K562 (cell line): ENCODE data around the gene NMT2. TPM values are rescaled to one million over a fixed set of nuclear protein-coding genes. Genes with fewer than 3 reads are reported as not detected.

Source experiments
- CEBPG ChIP-seq, 3 experiments: fragments of 200-800 bp in 1 of 3; sonication (Bioruptor generic) in 1 of 3; sonication (generic) in 1 of 3; formaldehyde crosslinking in 1 of 3; IDR thresholded peaks in 2 of 3; conservative IDR thresholded peaks in 1 of 3; 2 replicates each; pipeline versions ENCODE4 v1.6.1 to v1.8.0; 2016 to 2022; ENCODE audit warnings: missing compliant biosample characterization in 2 of 3, missing genetic modification characterization in 2 of 3, mild to moderate bottlenecking in 1 of 3, missing genetic modification reagents in 1 of 3
- CREB3L1 ChIP-seq: fragments of 450-650 bp; IDR thresholded peaks from 2 replicates; pipeline ENCODE4 v1.6.1; 2014; ENCODE audit warnings: low read depth, mild to moderate bottlenecking, moderate library complexity, borderline replicate concordance
- CREB5 ChIP-seq: fragments of 250-450 bp; sonication (Bioruptor Pico); IDR thresholded peaks from 2 replicates; pipeline ENCODE4 v1.5.0; 2020; ENCODE audit warnings: mild to moderate bottlenecking
- E2F1 ChIP-seq: sonication (generic); formaldehyde crosslinking; IDR thresholded peaks from 2 replicates; pipeline ENCODE4 v1.8.1; 2023; ENCODE audit warnings: mild to moderate bottlenecking, missing genetic modification reagents, moderate library complexity
- E2F3 ChIP-seq: fragments of 250-450 bp; sonication (Bioruptor Pico); IDR thresholded peaks from 2 replicates; pipeline ENCODE4 v1.4.0; 2020; ENCODE audit warnings: mild to moderate bottlenecking
- E2F5 ChIP-seq: sonication (generic); formaldehyde crosslinking; IDR thresholded peaks from 2 replicates; pipeline ENCODE4 v1.8.0; 2022; ENCODE audit warnings: mild to moderate bottlenecking, missing genetic modification reagents
- HDGF ChIP-seq: fragments of 450-650 bp; IDR thresholded peaks from 2 replicates; pipeline ENCODE4 v1.6.1; 2016
- HINFP ChIP-seq: fragments of 450-650 bp; conservative IDR thresholded peaks from 2 replicates; pipeline ENCODE4 v1.6.1; 2016; ENCODE audit warnings: missing genetic modification characterization, low read depth, mild to moderate bottlenecking, control low read depth, missing compliant biosample characterization
- ILF3 ChIP-seq: fragments of 450-650 bp; IDR thresholded peaks from 2 replicates; pipeline ENCODE4 v1.6.1; 2018; ENCODE audit warnings: antibody characterized with exemption, mild to moderate bottlenecking, moderate library complexity, borderline replicate concordance
- PKNOX1 ChIP-seq: fragments of 450-650 bp; IDR thresholded peaks from 2 replicates; pipeline ENCODE4 v1.6.1; 2016
- POU5F1 ChIP-seq: fragments of 150-350 bp; IDR thresholded peaks from 2 replicates; pipeline ENCODE4 v1.6.1; 2014; ENCODE audit warnings: borderline replicate concordance, low read length, low read depth, mild to moderate bottlenecking; ENCODE audit not compliant: partially characterized antibody
- RAD51 ChIP-seq: fragments of 450-650 bp; IDR thresholded peaks from 2 replicates; pipeline ENCODE4 v1.7.1; 2016; ENCODE audit warnings: low read depth, mild to moderate bottlenecking, borderline replicate concordance
- SETDB1 ChIP-seq: IDR thresholded peaks from one replicate; pipeline ENCODE4 v1.6.1; 2012; ENCODE audit warnings: low read length, control low read depth, inconsistent platforms
- VEZF1 ChIP-seq: fragments of 200-800 bp; sonication (Bioruptor generic); IDR thresholded peaks from 2 replicates; pipeline ENCODE4 v1.6.1; 2017; ENCODE audit warnings: missing genetic modification characterization, missing compliant biosample characterization
- ZNF174 ChIP-seq: fragments of 250-450 bp; sonication (Bioruptor Pico); IDR thresholded peaks from 2 replicates; pipeline ENCODE4 v1.4.0; 2020; ENCODE audit warnings: mild to moderate bottlenecking
- ZNF224 ChIP-seq: sonication (generic); formaldehyde crosslinking; IDR thresholded peaks from 2 replicates; pipeline ENCODE4 v1.8.0; 2022; ENCODE audit warnings: mild to moderate bottlenecking, missing genetic modification reagents
- ZNF436 ChIP-seq: fragments of 250-450, 450-650 bp; sonication (Bioruptor Pico); formaldehyde crosslinking; IDR thresholded peaks from 2 replicates; pipeline ENCODE4 v1.7.0; 2020; ENCODE audit warnings: mild to moderate bottlenecking
- polyA plus RNA-seq, 8 experiments: library from polyadenylated mRNA; depleted of rRNA in 4 of 8; stranded (reverse) in 5 of 8; unstranded in 3 of 8; fragments of >200 nt; fragmentation: Nextera tagmentation in 2 of 8; fragmentation: Illumina TruSeq in 1 of 8; extraction: Ambion mirVana in 2 of 8; extraction: Trizol in 1 of 8; gene quantifications; 2 replicates each; pipeline versions ENCODE4 v1.2.1 to v1.2.3, GENCODE V29; 2011 to 2014; ENCODE audit warnings: inconsistent platforms in 1 of 8, missing spikeins in 1 of 8
- total RNA-seq, 7 experiments: library from RNA; depleted of rRNA in 6 of 7; stranded (reverse); fragments of >200 nt in 6 of 7; fragmentation: Illumina TruSeq in 2 of 7; extraction: Trizol in 2 of 7; gene quantifications; 2 replicates each; pipeline versions ENCODE4 v1.2.1 to v1.2.3, GENCODE V29; 2011 to 2021; ENCODE audit warnings: low replicate concordance in 1 of 7

The NMT2 gene
- total and polyA plus RNA-seq, 9 of the 15 experiments (the other 6 are each of a cell fraction or from before 2014, with no cell fraction given) = 5.2 to 15.9 (median 10.8) TPM

GRCh38 chr10:15137636-15138035 lies 30.9 kb downstream of the NMT2 start (continued):
- TF ChIP-seq E2F1 (CRISPR knock-in tag) (no peak), ZNF436 (CRISPR knock-in tag) (no peak), E2F5 (CRISPR knock-in tag) (no peak), POU5F1 (no peak), ZNF174 (no peak), PKNOX1 (peak; percentile 69), HINFP (no peak), CREB3L1 (no peak), E2F3 (CRISPR knock-in tag) (no peak), ILF3 (no peak), VEZF1 (no peak), RAD51 (no peak), CEBPG (CRISPR knock-in tag; IDR thresholded peaks at IDR 0.05) (no peak), CEBPG (tag; conservative IDR thresholded peaks at IDR 0.05 in 1 of 2, IDR thresholded peaks at IDR 0.05 in 1 of 2) (peak; percentile 65 to 91; a peak in 3 of 4 replicates), CREB5 (CRISPR knock-in tag) (no peak), SETDB1 (no peak), ZNF224 (CRISPR knock-in tag) (no peak), HDGF (no peak)
